AG10803 (cell line): ENCODE results near the gene COPE.
A peak's percentile ranks its signal among the peaks of the same experiment; 100 is the strongest.

ENCODE experiments used
- DNase-seq: peaks from one replicate; pipeline ENCODE4 v3.0.0; 2010; ENCODE audit warnings: low read depth
- H3K4me3 ChIP-seq: 2 replicates; pipeline ENCODE4 v1.5.1; 2011; ENCODE audit warnings: mild to moderate bottlenecking, low read length, control low read depth
- TF ChIP-seq, protein P1 (sequence below): conservative IDR thresholded peaks from 2 replicates; pipeline ENCODE4 v1.5.1; 2011; ENCODE audit warnings: mild to moderate bottlenecking, low read length, control low read depth, inconsistent platforms

The COPE gene

DNA sequence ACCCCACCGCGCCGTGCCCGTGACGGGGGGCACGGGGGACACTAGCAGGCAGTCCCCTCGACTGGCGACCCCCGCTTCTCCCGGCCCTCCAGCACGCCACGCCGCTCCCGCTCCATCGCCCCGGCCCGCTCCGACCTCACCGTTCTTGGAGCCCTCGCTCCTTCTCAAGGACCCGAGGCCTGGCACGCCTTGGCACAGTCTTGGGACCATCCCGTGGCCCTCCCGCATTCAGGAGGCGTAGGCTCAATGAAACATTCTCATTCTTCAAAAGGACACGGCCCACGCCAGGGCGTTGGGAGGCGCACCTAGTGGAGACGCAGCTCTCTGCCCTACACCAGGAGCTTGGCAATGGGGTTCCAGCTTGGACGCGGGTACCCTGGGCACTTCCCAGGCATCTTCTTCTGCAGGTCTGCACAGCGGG, 22.8 kb downstream of the COPE start:
- TF ChIP-seq, protein P1, sequence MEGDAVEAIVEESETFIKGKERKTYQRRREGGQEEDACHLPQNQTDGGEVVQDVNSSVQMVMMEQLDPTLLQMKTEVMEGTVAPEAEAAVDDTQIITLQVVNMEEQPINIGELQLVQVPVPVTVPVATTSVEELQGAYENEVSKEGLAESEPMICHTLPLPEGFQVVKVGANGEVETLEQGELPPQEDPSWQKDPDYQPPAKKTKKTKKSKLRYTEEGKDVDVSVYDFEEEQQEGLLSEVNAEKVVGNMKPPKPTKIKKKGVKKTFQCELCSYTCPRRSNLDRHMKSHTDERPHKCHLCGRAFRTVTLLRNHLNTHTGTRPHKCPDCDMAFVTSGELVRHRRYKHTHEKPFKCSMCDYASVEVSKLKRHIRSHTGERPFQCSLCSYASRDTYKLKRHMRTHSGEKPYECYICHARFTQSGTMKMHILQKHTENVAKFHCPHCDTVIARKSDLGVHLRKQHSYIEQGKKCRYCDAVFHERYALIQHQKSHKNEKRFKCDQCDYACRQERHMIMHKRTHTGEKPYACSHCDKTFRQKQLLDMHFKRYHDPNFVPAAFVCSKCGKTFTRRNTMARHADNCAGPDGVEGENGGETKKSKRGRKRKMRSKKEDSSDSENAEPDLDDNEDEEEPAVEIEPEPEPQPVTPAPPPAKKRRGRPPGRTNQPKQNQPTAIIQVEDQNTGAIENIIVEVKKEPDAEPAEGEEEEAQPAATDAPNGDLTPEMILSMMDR = 0 out of 2 replicates have a peak, but pooled peaks have one; percentile 2
- peak overlapping the region; percentile 9 for H3K4me3 ChIP-seq
- DNase-seq = no peak

DNA sequence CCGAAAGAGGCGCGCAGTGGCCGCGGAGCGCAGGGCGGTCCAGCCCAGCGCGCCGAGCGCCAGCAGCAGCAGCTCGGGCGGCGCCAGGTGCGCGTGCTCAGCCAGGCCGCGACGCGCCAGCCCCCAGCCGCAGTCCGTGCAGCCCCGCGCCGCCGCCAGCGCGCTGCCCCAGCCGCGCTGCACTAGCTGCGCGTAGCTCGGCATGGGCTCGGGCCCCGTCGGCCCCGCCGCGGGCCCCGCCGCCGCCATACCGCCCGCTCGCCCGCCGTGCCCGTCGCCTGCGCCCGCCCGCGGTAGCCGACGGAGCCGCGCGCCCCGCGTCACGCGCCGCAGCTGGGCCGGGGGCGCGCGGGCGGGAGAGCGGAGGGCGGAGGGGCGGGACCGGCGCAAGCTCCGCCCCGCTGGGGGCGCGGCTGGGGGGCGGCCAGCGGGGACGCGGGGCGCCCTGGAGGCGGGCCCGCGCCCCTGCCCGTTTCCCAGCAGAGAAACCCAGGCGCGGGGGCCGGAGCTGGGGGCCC, 23.3 kb downstream of the COPE start, which contains the start of gene CERS1:
Gene CERS1, minus strand, starts transcription at position 335 of the 518 bp plus-strand sequence. Its CDS starts 86 bp downstream, at position 249.
- DNase-seq = no peak
- H3K4me3 ChIP-seq = peak within 1 kb of the TSS; percentile 36

DNA sequence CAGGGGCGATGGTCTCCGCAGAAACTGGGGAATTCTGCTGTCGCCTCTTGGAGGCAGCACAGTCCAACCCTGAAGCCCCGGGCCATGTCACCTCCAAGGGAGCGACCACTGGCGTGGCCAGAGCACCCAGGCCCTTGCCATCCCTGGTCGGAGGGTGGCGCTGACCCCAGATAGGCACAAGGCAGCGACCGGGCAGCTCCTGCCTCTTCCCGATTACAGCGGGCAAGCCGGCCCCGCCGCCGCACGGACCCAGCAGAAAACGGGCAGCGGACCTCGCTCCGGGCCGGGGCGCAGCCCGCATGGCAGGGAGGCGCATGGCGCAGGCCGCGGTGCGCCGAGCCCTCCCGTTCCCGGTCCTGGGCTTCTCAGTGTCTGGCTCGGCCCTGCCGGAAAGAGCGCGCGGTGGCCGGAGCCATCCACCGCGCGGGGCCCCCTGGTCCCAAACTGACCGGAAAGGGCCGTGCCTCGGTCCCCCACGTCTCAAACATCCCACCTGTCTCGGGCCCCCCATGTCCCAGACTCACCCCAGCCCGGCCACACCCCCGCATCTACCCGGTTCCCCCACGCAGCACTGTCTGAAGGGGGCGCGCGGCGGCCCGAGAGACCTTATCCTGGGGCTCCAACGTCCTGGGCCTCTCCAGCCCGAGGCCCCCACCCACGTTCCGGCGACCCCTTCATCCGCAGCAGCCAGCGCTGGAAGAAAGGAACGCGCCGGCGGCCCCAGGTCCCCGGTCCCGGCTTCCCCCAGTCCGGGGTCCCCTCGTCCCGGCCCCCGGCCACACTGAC, 24.0 kb downstream of the COPE start:
- TF ChIP-seq, protein P1 = peak; percentile 21
- peak; percentile 13 for DNase-seq
- peak overlapping the region; percentile 36 for H3K4me3 ChIP-seq

More for the DNA sequence above, 23.3 kb downstream of the COPE start, which contains the start of gene CERS1:
- TF ChIP-seq, protein P1 = no peak

DNA sequence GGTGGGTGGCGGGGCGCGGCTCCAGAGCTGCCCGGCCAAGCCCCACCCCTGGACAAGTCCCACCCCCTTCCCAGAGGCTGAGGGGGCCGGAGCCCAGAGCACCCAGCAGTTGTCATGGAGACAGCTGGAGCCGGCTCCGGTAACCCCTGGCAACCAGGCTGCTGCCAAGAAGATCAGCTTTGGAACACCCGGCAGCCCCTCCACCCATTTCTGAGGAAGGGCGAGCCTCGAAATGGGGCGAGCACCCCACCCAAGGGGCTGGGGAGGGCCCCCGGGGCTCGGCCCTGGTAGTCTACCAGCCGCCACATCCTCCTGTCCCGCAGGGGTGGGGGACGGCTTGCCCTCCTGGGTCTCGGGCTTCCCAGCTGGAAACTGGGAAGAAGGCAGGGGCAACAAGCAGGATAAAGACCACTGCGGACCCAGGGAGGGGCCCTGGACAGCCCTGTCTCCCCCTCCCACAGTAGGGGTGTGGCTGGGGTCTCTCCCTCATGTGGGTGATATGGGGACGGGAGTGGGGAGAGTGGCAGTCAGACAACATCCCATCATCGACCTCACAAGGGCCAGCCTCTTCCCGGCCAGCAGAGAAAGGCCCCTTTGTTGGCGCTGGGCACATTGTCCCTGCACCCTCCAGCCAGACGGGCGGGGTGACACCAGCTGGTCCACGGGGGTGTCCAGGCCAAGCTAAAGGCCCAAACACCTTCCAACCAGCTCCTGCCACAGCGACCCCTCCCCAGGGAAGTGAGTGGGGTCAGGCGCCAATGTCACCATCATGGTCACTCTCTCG, 24.7 kb downstream of the COPE start:
- no peak for DNase-seq
- TF ChIP-seq, protein P1 = no peak

DNA sequence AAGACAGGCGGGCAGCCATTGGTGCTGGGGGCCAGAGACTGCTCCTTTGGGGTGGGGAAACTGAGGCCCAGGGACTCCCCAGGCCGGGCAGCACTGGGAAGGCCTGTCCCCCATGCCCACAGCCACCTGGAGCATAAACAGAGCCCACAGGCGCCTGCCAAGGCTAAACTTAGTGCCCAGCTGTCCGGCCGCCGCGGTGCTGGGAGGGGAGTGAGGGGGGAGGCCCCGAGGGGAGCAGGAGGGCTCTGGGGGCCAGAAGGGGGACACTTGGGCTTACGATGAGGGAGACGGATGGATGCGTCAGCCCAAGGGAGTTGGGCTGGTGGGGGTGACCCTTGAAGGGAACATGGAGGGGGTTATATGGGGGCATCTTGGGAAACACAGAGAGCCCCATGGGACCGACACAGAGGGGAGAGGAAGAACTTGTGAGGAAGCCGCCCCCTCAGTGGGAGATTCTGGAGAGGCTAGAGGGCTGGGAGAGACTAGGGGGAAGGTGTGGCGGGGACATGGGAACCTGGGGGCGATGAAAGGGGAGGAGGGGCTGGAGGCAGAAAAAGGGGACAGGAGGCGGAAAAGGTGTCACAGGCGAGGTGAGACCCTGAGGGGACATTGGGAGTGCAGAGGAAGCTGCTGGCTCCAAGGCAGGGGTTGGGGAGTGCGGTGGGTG, 25.5 kb downstream of the COPE start:
- H3K4me3 ChIP-seq = no peak overlapping the region
- DNase-seq = no peak
- TF ChIP-seq, protein P1 = no peak

More for the DNA sequence above, 24.7 kb downstream of the COPE start:
- peak overlapping the region; percentile 36 for H3K4me3 ChIP-seq

DNA sequence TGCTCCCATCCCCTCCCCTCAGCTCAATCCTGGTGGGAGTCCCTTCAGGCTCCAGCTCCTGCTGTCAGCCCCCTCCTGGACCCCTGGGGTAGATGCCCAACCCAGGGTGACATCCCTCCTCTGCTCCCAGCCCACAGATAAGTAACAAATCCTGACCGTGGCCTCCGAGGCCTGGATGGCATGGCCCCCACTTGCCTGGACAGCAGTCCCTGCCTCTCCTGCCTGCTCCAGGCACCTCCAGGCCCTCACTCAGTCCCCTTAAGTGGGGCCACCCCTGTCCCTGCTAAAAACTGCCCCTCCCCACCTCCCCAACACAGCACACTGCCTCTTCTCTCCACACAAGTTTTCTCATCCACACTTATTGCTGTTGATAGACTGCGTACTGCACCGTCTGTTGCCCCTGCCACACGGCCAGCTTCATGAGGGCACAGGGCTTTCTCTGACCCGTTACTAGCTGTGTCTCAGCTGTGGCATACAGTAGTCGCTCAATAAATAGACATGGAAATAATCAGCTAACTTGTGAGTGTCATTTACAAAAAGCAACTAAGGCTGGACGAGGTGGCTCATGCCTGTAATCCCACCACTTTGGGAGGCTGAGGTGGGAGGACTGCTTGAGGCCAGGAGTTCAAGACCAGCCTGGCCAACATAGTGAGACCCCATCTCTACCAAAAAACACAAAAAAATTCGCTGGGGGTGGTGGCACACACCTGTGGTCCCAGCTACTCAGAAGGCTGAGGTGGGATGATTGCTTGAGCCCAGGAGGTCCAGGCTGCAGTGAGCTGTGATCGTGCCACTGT, 29.0 kb downstream of the COPE start:
- TF ChIP-seq, protein P1 = no peak
- no peak for DNase-seq
- no peak overlapping the region for H3K4me3 ChIP-seq
